ENCODE data around the gene AMOTL1.

- TF ChIP-seq CTCF (IDR thresholded peaks at IDR 0.05) = peak; percentile 82 to 95 (median 90)
- TF ChIP-seq POLR2A (IDR thresholded peaks at IDR 0.05) = no peak
Observed at GRCh38 chr11:94897330-94897768, 129.2 kb downstream of the AMOTL1 start.
